Activated naive CD4-positive, alpha-beta T cell (primary cell): ENCODE measurements around the gene CYB5R2.
"Not testable (repeated sequence)": the region's sequence is repeated elsewhere in the genome, so short reads cannot be mapped to it uniquely, and the experiment has no call there.

ENCODE experiments used
- DNase-seq, 4 experiments: peaks; one replicate each; lab custom pipeline; 2025; lab: John Stamatoyannopoulos, UW

CYB5R2 gene

GRCh38 chr11:7668911-7669310 is 4.4 kb downstream of the CYB5R2 start:
- no peak for DNase-seq

DNA sequence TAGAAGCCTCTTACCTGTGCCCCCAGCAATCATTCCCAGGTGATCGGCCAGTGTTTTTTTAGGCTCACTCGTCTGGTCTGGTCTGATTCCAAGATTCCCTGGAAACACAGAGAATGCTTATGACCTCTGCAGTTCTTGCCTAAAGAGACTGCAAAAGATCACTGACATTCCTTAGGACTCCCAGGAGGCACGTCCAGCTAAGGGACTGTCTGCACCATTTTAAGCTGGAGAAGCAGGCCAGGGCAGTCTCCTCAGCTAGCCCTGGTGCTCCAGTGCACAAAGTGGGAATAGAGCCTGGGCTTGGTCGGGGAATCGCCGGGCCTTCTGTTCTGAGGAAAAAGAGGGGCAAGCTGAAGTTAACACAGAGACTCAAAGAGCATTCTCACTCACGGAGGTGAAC is 4.8 kb downstream of the CYB5R2 start:
- no peak for DNase-seq

- DNase-seq, result no peak
Measured at GRCh38 chr11:7667460-7667859, 5.8 kb downstream of the CYB5R2 start.

DNA sequence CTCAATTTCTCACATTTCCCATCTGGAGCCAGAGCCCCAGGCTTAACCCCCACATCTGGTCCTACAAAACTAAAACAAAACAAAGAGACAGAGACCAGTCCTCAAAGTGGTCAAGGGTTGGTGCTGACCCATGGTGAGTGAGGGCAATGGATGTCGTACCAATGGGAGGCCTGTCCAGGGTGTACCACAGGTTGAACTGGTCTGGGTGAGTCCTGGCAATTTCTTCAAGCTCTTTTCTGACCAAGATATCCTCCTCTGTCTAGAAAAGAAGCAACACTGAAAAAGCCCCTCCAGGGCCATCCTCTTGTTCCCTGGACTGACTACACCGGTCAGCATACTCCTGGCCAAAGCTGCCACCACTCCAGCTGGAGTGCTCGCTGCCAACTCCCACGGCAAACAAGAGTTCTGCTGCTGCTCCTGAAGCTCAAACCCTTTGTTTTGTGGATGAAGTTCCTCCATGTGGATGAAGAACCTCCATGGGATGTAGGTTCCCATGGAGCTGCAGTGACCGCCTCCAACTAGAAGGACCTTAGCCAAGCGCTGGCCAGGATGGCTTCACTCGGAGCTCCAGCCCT is 6.9 kb downstream of the CYB5R2 start:
- DNase-seq, result no peak

- DNase-seq, result peak; percentile 12 to 44 (median 24)
Measured at GRCh38 chr11:7665473-7666291, 7.6 kb downstream of the CYB5R2 start.

GRCh38 chr11:7664867-7665266 is 8.4 kb downstream of the CYB5R2 start:
- DNase-seq, result no peak

DNA sequence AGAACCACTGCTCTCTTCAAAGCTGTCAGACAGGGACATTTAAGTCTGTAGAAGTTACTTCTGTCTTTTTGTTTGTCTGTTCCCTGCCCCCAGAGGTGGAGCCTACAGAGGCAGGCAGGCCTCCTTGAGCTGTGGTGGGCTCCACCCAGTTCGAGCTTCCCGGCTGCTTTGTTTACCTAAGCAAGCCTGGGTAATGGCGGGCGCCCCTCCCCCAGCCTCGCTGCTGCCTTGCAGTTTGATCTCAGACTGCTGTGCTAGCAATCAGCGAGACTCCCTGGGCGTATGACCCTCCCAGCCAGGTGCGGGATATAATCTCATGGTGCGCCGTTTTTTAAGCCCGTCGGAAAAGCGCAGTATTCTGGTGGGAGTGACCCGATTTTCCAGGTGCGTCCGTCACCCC is 9.8 kb downstream of the CYB5R2 start:
- DNase-seq, result not testable (repeated sequence)

DNA sequence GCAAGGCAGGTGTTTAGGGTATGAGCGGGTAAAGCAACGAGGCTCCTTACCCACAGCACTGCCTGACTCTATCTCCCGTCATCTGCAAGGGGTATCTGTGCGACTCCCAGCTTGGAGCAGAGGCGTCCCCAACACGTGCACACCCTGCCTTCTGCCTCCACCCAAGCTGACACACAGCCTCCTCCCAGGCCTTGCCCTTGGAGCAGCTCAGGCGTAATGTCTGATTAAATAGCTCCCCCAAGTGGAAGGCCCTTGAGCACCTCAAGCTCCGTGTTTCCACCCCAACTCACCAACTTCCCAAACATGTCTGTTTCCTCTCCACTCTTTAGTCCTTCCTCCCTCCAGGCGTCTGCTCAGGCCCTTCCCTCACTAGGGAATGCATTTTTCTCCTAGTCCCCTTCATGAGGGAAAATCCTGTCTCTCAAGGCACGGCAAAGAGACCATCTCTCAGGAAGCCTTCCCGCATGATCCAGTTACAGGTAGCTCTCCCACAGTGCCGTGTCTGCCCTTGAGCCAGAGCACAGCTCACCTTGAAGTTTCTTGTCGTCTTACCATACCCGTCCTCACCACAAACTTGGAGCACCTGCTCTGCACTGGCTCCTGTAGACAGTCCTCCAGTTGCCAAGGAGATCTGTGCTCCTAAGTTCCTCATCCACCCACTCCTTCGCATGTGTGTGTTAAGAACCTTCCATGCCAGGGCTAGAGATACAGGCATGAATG is 15.8 kb downstream of the CYB5R2 start:
- no peak for DNase-seq

GRCh38 chr11:7656704-7657103 is 16.6 kb downstream of the CYB5R2 start:
- DNase-seq, result no peak

GRCh38 chr11:7655253-7656217 is 17.8 kb downstream of the CYB5R2 start:
- no peak for DNase-seq

DNA sequence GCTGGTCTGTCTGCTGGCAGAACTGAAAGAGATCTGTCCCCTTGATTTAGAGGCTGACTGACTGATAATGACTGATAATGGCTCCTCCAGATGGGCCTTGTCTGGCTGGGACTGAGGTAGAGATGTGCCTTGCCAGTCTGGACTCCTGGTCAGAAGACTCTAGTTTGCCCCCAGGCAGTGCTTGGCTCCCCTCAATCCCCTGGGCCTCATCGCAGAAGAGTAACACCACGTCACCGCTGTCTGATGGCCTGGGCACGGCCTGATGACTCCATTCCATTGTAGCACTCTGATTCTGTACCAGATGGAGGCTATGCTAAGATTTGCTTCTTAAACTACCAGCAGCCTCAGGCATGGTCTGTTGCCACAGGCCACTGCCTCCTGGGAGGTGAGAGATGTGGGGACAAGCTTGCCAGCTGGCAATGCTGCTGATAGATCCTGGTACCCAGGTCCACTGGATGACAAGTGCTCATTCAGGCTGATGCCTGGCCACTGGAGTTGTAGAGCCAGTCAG is 19.1 kb downstream of the CYB5R2 start:
- no peak for DNase-seq

DNA sequence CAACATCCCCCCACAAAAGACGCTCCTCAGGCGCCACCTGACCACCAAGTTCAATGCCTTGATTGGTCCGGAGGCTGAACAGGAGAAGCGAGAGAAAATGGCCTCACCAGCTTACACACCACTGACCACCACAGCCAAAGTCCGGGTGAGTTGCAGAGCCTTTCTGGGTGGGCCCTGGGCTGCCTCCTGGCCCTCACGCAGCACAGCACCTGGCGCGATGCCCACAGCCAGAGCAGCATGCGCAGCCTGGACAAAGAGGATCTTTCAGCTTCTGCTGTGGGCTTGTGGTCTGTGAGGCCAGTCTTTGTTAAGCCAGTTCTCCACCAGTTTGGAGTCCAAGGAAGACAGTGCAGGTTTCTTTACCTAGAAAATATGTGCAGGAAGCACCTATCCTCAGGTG is 21.6 kb downstream of the CYB5R2 start:
- no peak for DNase-seq

- DNase-seq, result no peak
Measured at GRCh38 chr11:7651140-7651551, 22.2 kb downstream of the CYB5R2 start.

- no peak for DNase-seq
Measured at GRCh38 chr11:7648264-7648663, 25.0 kb downstream of the CYB5R2 start.

GRCh38 chr11:7646866-7647265 is 26.4 kb downstream of the CYB5R2 start:
- no peak for DNase-seq

GRCh38 chr11:7645206-7645605 is 28.1 kb downstream of the CYB5R2 start:
- DNase-seq, result no peak

DNA sequence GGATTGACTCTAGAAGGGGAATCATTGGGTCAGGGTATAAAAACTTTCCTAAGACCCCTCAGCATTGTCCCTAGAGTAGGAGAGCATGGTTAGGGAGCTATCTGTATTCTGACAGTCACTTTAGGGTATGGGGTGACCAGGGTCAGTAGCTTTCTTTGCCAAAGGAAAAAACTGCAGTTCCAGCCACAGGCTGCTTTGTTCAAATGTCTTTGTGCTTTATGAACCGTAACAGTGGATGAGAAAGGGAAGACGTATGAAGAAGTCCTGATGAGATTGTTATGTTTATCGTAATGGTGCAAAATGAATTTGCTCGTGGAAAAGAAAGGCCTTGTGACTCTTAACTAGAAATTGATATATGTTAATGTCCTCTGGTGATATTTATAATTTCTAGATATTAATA is 30.0 kb downstream of the CYB5R2 start:
- DNase-seq, result no peak

- no peak for DNase-seq
Measured at GRCh38 chr11:7642747-7643146, 30.6 kb downstream of the CYB5R2 start.

DNA sequence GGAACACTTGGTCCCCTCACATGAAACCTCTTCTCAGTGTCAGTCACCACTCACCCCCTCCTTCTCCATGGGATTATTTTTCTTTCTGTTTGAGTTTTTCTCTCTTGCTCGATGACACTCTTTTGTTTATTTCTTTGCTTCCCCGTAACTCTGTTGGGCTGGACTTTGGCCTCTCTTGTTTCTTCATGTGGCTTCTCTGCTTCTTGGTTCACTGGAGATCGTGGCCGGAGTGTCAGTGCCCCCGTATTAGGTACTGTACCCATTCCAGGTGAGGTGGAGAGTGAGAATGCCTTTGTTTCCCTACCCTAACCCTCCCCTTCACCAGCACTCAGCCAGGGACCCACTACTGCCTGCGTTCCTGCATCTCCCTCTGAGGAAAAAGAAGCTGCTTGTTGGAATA is 32.5 kb downstream of the CYB5R2 start:
- DNase-seq, result no peak

DNA sequence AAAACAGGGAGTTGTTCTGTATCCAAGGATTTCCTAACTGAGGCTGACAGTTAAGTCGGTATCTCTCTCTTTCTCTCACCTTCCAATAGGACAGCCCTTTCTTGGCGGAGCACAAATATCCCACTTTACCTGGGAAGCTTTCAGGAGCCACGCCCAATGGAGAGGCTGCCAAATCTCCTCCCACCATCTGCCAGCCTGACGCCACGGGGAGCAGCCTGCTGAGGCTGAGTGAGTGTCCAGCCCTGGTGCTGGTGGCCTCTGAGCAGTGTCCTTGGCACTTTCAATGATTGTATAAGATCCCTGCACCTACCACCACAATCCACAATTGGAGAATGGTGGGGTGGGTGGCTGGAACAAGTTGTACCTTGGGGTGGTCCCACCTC is 33.7 kb downstream of the CYB5R2 start:
- no peak for DNase-seq

DNA sequence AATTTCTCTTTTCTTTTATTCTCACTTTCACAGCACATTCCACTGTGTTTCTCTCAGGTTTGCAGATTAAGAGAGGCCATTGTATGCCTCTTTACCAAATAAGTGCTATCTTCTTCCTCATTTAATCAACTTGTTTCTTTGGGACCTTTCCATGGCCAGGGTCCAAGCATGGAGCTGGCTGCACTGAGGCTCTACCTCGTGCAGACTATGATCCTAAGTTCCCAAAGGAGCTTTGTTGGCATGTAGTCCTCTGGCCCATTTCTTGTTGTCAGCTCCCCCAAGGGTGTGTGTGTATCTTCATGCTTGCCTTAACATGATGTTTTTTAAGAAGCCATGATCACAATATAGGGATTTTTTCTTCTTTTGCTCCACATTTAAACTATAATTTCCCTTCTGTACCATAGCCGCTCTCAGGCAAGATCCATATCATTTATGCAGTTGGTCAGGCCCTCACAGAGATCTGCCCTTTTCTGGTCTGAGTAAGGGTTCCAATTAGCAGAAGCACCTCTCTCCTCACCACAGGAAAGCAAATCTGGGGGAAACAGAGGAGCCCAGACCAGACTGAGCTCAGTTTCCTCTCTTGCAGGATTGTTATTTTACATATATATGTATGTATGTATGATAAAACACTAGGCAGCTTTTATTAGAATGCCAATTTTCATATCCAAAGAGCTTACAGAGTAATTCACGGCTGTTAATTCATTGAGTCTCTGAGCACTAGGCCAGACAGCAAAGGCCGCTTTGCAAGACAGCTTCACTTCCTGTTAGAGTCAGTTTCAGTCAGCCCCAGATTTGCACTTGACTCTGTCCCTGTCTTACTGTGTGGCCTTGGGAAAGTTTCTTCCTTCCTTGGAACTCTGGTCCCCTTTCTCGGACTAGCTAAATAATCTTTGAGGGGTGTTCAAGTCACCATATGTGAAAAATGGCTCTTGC is 34.3 kb downstream of the CYB5R2 start:
- no peak for DNase-seq
